ENCODE data around the gene LRRFIP1. TPM values are rescaled to one million over a fixed set of nuclear protein-coding genes. Genes with fewer than 3 reads are reported as not detected.
A peak's percentile ranks its signal among the peaks of the same experiment; 100 is the strongest.

LRRFIP1 gene
- total RNA-seq, 6 experiments from 2014 or later, result 90.6 to 107 (median 102) TPM

DNA sequence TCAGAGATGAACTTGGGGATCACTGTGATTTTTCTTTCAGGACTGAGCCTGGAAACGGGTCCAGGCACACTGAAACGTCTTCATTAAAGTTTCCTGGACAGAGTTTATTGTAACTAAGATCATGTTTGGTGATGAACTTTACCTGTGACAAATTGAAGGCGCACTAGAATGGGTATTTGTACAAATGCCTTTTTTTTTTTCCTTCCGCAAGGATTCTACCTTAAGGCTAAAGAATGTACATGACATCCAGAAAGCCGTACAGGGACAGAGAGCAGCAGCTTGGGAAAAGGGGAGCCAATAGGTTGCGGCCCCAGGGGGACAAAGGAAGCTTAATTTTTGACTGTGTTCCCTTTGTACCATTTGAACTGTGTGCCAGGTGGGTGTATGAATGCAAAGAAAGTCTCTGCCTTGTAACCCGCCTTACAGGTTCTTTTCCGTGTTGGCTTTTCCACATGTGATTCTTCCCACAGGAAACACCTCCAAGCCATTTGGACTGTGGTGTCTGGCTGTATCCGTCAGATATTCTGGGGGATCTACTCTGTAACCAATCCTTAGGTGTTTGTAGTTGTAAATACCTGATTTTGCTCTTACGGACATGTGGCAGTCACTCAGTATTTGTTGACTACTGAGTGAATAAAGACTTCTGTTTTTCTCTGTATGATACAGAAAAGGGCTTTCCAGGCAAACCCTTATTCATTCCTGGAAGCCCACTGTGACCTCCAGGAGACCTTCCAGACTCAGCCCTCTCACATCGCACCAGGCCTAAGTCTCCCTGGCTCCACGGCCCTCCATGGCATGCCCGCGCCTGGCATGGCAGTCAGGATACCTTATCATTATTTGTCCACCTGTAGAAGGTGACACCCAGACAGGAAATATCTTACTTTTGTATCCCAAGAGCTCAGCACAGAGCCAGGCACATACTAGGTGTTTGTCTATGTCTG is 1.1 kb downstream of the LRRFIP1 start:
- H3K27me3 Mint-ChIP-seq (ENCODE audit: insufficient read depth), result peaks cover 7% of the 10 kb centered on the region
- H3K27ac Mint-ChIP-seq, result peak overlapping the region; percentile 81
- DNase-seq, result no peak
- H3K4me3 Mint-ChIP-seq, result peak overlapping the region; percentile 91
- no peaks in the 10 kb centered on the region for H3K9me3 Mint-ChIP-seq
- peaks cover 48% of the 10 kb centered on the region for H3K4me1 Mint-ChIP-seq (ENCODE audit: low read depth)
- peaks cover 24% of the 10 kb centered on the region for H3K36me3 Mint-ChIP-seq (ENCODE audit: low read depth)
- TF ChIP-seq, protein P1, sequence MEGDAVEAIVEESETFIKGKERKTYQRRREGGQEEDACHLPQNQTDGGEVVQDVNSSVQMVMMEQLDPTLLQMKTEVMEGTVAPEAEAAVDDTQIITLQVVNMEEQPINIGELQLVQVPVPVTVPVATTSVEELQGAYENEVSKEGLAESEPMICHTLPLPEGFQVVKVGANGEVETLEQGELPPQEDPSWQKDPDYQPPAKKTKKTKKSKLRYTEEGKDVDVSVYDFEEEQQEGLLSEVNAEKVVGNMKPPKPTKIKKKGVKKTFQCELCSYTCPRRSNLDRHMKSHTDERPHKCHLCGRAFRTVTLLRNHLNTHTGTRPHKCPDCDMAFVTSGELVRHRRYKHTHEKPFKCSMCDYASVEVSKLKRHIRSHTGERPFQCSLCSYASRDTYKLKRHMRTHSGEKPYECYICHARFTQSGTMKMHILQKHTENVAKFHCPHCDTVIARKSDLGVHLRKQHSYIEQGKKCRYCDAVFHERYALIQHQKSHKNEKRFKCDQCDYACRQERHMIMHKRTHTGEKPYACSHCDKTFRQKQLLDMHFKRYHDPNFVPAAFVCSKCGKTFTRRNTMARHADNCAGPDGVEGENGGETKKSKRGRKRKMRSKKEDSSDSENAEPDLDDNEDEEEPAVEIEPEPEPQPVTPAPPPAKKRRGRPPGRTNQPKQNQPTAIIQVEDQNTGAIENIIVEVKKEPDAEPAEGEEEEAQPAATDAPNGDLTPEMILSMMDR (IDR thresholded peaks at IDR 0.05), result no peak; the same call in 1 of the 2 replicates

DNA sequence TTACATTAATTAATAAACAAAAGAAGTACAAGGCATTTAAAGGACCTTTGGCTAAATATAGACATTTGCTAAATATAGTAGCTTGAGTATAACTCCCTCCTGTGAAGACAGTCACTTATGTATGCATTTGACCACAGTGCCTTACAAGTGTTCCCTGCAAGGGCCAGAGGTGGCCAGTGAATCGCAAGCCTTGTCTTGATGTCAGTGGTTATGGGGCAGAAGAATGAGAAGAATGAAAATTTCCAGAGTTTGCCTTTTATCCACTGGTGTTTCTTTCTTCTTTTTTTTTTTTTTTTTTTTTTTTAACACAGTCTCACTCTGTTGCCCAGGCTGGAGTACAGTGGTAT is 1.8 kb downstream of the LRRFIP1 start:
- TF ChIP-seq, protein P1 (IDR thresholded peaks at IDR 0.05), result no peak
- Mint-ChIP-seq H3K4me1 (ENCODE audit: low read depth) (peaks cover 43% of the 10 kb centered on the region), H3K27ac (0 out of 2 replicates have a peak overlapping the region, but pooled peaks have one; percentile 29), H3K4me3 (peak overlapping the region; percentile 91; the same call in 1 of the 2 replicates), H3K27me3 (ENCODE audit: insufficient read depth) (peaks cover 7% of the 10 kb centered on the region), H3K36me3 (ENCODE audit: low read depth) (peaks cover 30% of the 10 kb centered on the region), H3K9me3 (0 out of 2 replicates have a peak, but pooled peaks cover under 1% of the 10 kb centered on the region)
- DNase-seq, result peak; percentile 44

GRCh38 chr2:237629739-237630138 is 2.4 kb downstream of the LRRFIP1 start:
- Mint-ChIP-seq H3K27ac (peak overlapping the region; percentile 69), H3K27me3 (ENCODE audit: insufficient read depth) (peaks cover 5% of the 10 kb centered on the region), H3K4me1 (ENCODE audit: low read depth) (peaks cover 38% of the 10 kb centered on the region), H3K4me3 (peak overlapping the region; percentile 53; the same call in 1 of the 2 replicates), H3K9me3 (peaks cover 6% of the 10 kb centered on the region; the same call in 1 of the 2 replicates), H3K36me3 (ENCODE audit: low read depth) (peaks cover 35% of the 10 kb centered on the region)
- peak; percentile 67 for DNase-seq
- TF ChIP-seq, protein P1 (IDR thresholded peaks at IDR 0.05), result no peak

- Mint-ChIP-seq H3K27ac (peak overlapping the region; percentile 69), H3K4me1 (ENCODE audit: low read depth) (peaks cover 38% of the 10 kb centered on the region), H3K9me3 (peaks cover 9% of the 10 kb centered on the region; the same call in 1 of the 2 replicates), H3K4me3 (no peak overlapping the region), H3K36me3 (ENCODE audit: low read depth) (peaks cover 40% of the 10 kb centered on the region), H3K27me3 (ENCODE audit: insufficient read depth) (peaks cover 5% of the 10 kb centered on the region)
- TF ChIP-seq, protein P1 (IDR thresholded peaks at IDR 0.05), result no peak
- no peak for DNase-seq
Observed at GRCh38 chr2:237630216-237631000, 3.0 kb downstream of the LRRFIP1 start.

GRCh38 chr2:237631007-237631785 is 3.8 kb downstream of the LRRFIP1 start:
- Mint-ChIP-seq H3K27me3 (ENCODE audit: insufficient read depth) (peaks cover 5% of the 10 kb centered on the region), H3K27ac (peak overlapping the region; percentile 30; the same call in 1 of the 2 replicates)

More at GRCh38 chr2:237631007-237631785, 3.8 kb downstream of the LRRFIP1 start:
- no peak overlapping the region for H3K4me3 Mint-ChIP-seq
- H3K4me1 Mint-ChIP-seq (ENCODE audit: low read depth), result peaks cover 38% of the 10 kb centered on the region
- TF ChIP-seq, protein P1 (IDR thresholded peaks at IDR 0.05), result no peak
- peaks cover 41% of the 10 kb centered on the region for H3K36me3 Mint-ChIP-seq (ENCODE audit: low read depth)
- H3K9me3 Mint-ChIP-seq, result peaks cover 9% of the 10 kb centered on the region; the same call in 1 of the 2 replicates
- DNase-seq, result no peak

Measured in HFFc6 (cell line).